Tibial nerve (tissue), 4 donors: ENCODE measurements around the gene IL36RN.

ENCODE experiments used
- CTCF ChIP-seq, 5 experiments: fragments of 200-600 bp in 3 of 5; fragments of 450-650 bp in 2 of 5; sonication (generic) in 3 of 5; IDR thresholded peaks; one replicate each; pipeline ENCODE4 v1.5.1; 2016 to 2019; ENCODE audit warnings: antibody characterized with exemption in 5 of 5, mild to moderate bottlenecking in 3 of 5, moderate library complexity in 2 of 5
- EP300 ChIP-seq, 2 donors: sonication (generic); formaldehyde crosslinking; IDR thresholded peaks; one replicate each; pipeline ENCODE4 v1.6.1; 2017; ENCODE audit warnings: antibody characterized with exemption in 2 of 2, mild to moderate bottlenecking in 1 of 2

DNA sequence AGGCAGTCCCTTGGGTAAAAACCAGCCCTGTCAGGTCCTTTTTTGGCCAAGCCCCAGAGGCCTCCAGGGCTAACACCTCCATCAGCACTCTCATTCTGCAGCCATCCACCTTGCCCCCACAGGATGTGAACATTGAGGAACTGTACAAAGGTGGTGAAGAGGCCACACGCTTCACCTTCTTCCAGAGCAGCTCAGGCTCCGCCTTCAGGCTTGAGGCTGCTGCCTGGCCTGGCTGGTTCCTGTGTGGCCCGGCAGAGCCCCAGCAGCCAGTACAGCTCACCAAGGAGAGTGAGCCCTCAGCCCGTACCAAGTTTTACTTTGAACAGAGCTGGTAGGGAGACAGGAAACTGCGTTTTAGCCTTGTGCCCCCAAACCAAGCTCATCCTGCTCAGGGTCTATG is 16.0 kb downstream of the IL36RN start:
- TF ChIP-seq EP300 (IDR thresholded peaks at IDR 0.05) (no peak), CTCF (IDR thresholded peaks at IDR 0.05) (no peak)
